ENCODE measurements around the gene GABBR2.

Gene GABBR2

GRCh38 chr9:98323831-98324135, 385.0 kb downstream of the GABBR2 start:
- Histone ChIP-seq H3K36me3 (replicated peaks; ENCODE audit: insufficient read depth, low read length) (no peaks in the 10 kb centered on the region), H2AFZ (ENCODE audit: low read length) (no peak overlapping the region), H3K9me3 (replicated peaks; ENCODE audit: insufficient read depth, low read length) (no peaks in the 10 kb centered on the region), H3K79me2 (ENCODE audit: low read length) (no peaks in the 10 kb centered on the region), H4K20me1 (ENCODE audit: insufficient read depth, low read length) (no peaks in the 10 kb centered on the region), H3K4me2 (ENCODE audit: low read depth, low read length) (no peak overlapping the region), H3K9ac (ENCODE audit: low read length) (no peak overlapping the region), H3K4me3 (ENCODE audit: low read length) (no peak overlapping the region), H3F3A (ENCODE audit: insufficient read depth, low read length) (no peaks in the 10 kb centered on the region), H3K4me1 (ENCODE audit: low read length) (no peaks in the 10 kb centered on the region), H3K27me3 (replicated peaks; ENCODE audit: insufficient read depth, low read length) (no peaks in the 10 kb centered on the region), H3K27ac (ENCODE audit: low read length) (no peak overlapping the region), H3K9me2 (replicated peaks; ENCODE audit: insufficient read depth, low read length) (no peaks in the 10 kb centered on the region)
- DNase-seq = no peak
- TF ChIP-seq EZH2phosphoT487 (IDR thresholded peaks at IDR 0.05; ENCODE audit: low read length) = no peak
- no peak for TF ChIP-seq EZH2 (optimal IDR thresholded peaks at IDR 0.05; ENCODE audit: low read depth, low read length)
- no peak for TF ChIP-seq CTCF (IDR thresholded peaks at IDR 0.05; ENCODE audit: low read length)

GRCh38 chr9:98323051-98323830, 385.5 kb downstream of the GABBR2 start:
- Histone ChIP-seq H2AFZ (ENCODE audit: low read length) (no peak overlapping the region), H3K9me3 (replicated peaks; ENCODE audit: insufficient read depth, low read length) (no peaks in the 10 kb centered on the region), H3K9me2 (replicated peaks; ENCODE audit: insufficient read depth, low read length) (no peaks in the 10 kb centered on the region), H3K9ac (ENCODE audit: low read length) (no peak overlapping the region), H3K27ac (ENCODE audit: low read length) (no peak overlapping the region), H3F3A (ENCODE audit: insufficient read depth, low read length) (no peaks in the 10 kb centered on the region), H3K27me3 (replicated peaks; ENCODE audit: insufficient read depth, low read length) (no peaks in the 10 kb centered on the region), H3K4me1 (ENCODE audit: low read length) (no peaks in the 10 kb centered on the region), H4K20me1 (ENCODE audit: insufficient read depth, low read length) (no peaks in the 10 kb centered on the region), H3K79me2 (ENCODE audit: low read length) (no peaks in the 10 kb centered on the region), H3K36me3 (replicated peaks; ENCODE audit: insufficient read depth, low read length) (no peaks in the 10 kb centered on the region), H3K4me2 (ENCODE audit: low read depth, low read length) (no peak overlapping the region), H3K4me3 (ENCODE audit: low read length) (no peak overlapping the region)
- no peak for TF ChIP-seq CTCF (IDR thresholded peaks at IDR 0.05; ENCODE audit: low read length)
- no peak for TF ChIP-seq EZH2 (optimal IDR thresholded peaks at IDR 0.05; ENCODE audit: low read depth, low read length)
- TF ChIP-seq EZH2phosphoT487 (IDR thresholded peaks at IDR 0.05; ENCODE audit: low read length) = no peak
- no peak for DNase-seq

GRCh38 chr9:98321269-98321668, 387.5 kb downstream of the GABBR2 start:
- Histone ChIP-seq H3K79me2 (ENCODE audit: low read length) (no peaks in the 10 kb centered on the region), H3K36me3 (replicated peaks; ENCODE audit: insufficient read depth, low read length) (no peaks in the 10 kb centered on the region), H3K27me3 (replicated peaks; ENCODE audit: insufficient read depth, low read length) (no peaks in the 10 kb centered on the region), H3F3A (ENCODE audit: insufficient read depth, low read length) (no peaks in the 10 kb centered on the region), H3K4me3 (ENCODE audit: low read length) (no peak overlapping the region), H3K27ac (ENCODE audit: low read length) (no peak overlapping the region), H3K9me2 (replicated peaks; ENCODE audit: insufficient read depth, low read length) (no peaks in the 10 kb centered on the region), H4K20me1 (ENCODE audit: insufficient read depth, low read length) (no peaks in the 10 kb centered on the region), H3K4me2 (ENCODE audit: low read depth, low read length) (no peak overlapping the region), H3K4me1 (ENCODE audit: low read length) (no peaks in the 10 kb centered on the region), H3K9me3 (replicated peaks; ENCODE audit: insufficient read depth, low read length) (no peaks in the 10 kb centered on the region), H2AFZ (ENCODE audit: low read length) (no peak overlapping the region), H3K9ac (ENCODE audit: low read length) (no peak overlapping the region)
- TF ChIP-seq EZH2 (optimal IDR thresholded peaks at IDR 0.05; ENCODE audit: low read depth, low read length) = no peak
- no peak for TF ChIP-seq EZH2phosphoT487 (IDR thresholded peaks at IDR 0.05; ENCODE audit: low read length)
- no peak for TF ChIP-seq CTCF (IDR thresholded peaks at IDR 0.05; ENCODE audit: low read length)
- DNase-seq = no peak

Data from MM.1S (cell line).